PC-3 (cell line): ENCODE measurements around the gene THUMPD2. TPM values are rescaled to one million over a fixed set of nuclear protein-coding genes. Genes with fewer than 3 reads are reported as not detected.
A peak's percentile ranks its signal among the peaks of the same experiment; 100 is the strongest.

Source experiments
- ATAC-seq: fragments of 200-7000 bp; cut with Tn5 transposase; 2 replicates; pipeline ENCODE4 v1.9.1; 2020; ENCODE audit warnings: mild to moderate bottlenecking, moderate library complexity
- BruUV-seq: library from RNA; stranded (reverse); fragments of 400-500 nt; replicated peaks from 2 replicates; lab custom pipeline; 2021; lab: Mats Ljungman, UMichigan
- CTCF ChIA-PET: fragments of 300-600 bp; sonication (Branson Sonifier 250); formaldehyde crosslinking; loops from one replicate; lab custom pipeline; 2022; ENCODE audit warnings: antibody characterized with exemption; lab: Charles Lee
- POLR2A ChIA-PET: fragments of 300-600 bp; sonication (Branson Sonifier 250); formaldehyde crosslinking; loops from one replicate; lab custom pipeline; 2022; ENCODE audit warnings: antibody characterized with exemption; ENCODE audit not compliant: unreplicated experiment; lab: Charles Lee
- DNase-seq: peaks from one replicate; pipeline ENCODE4 v3.0.0-alpha.2; 2015
- H2AFZ ChIP-seq: fragments of 300-600 bp; sonication (generic); 2 replicates; pipeline ENCODE4 v1.6.0; 2016; ENCODE audit warnings: antibody characterized with exemption, low read length
- H3F3A ChIP-seq: fragments of 300-600 bp; sonication (generic); one replicate; pipeline ENCODE4 v1.6.0; 2017; ENCODE audit warnings: antibody characterized with exemption, low read length, control low read depth, mild to moderate bottlenecking; ENCODE audit not compliant: unreplicated experiment
- H3K27ac ChIP-seq: fragments of 300-600 bp; sonication (generic); 2 replicates; pipeline ENCODE4 v1.5.1; 2016; ENCODE audit warnings: mild to moderate bottlenecking, low read length
- H3K27me3 ChIP-seq: fragments of 300-600 bp; sonication (generic); 2 replicates; pipeline ENCODE4 v1.6.1; 2016; ENCODE audit warnings: low read length, mixed read lengths
- H3K36me3 ChIP-seq: fragments of 300-600 bp; sonication (generic); 2 replicates; pipeline ENCODE4 v1.6.1; 2016; ENCODE audit warnings: low read depth, mixed run types, low read length, mixed read lengths
- H3K4me1 ChIP-seq: fragments of 300-600 bp; sonication (generic); 2 replicates; pipeline ENCODE4 v1.5.1; 2016; ENCODE audit warnings: low read length; ENCODE audit not compliant: insufficient read depth
- H3K4me2 ChIP-seq: fragments of 300-600 bp; sonication (generic); 2 replicates; pipeline ENCODE4 v1.6.0; 2016; ENCODE audit warnings: low read length
- H3K4me3 ChIP-seq: fragments of 300-600 bp; sonication (generic); 2 replicates; pipeline ENCODE4 v1.5.1; 2016; ENCODE audit warnings: mild to moderate bottlenecking, low read length, mixed read lengths
- H3K79me2 ChIP-seq: fragments of 300-600 bp; sonication (generic); 2 replicates; pipeline ENCODE4 v1.6.1; 2017; ENCODE audit warnings: low read length, mixed read lengths
- H3K9ac ChIP-seq: fragments of 300-600 bp; sonication (generic); 2 replicates; pipeline ENCODE4 v1.6.0; 2016; ENCODE audit warnings: mild to moderate bottlenecking, low read length
- H3K9me2 ChIP-seq: fragments of 300-600 bp; sonication (generic); replicated peaks from 2 replicates; pipeline ENCODE4 v1.6.1; 2016; ENCODE audit warnings: mixed run types, low read length, mixed read lengths
- H3K9me3 ChIP-seq: fragments of 300-600 bp; sonication (generic); 2 replicates; pipeline ENCODE4 v1.6.1; 2016; ENCODE audit warnings: low read length, mixed read lengths
- H4K20me1 ChIP-seq: fragments of 300-600 bp; sonication (generic); 2 replicates; pipeline ENCODE4 v1.6.1; 2016; ENCODE audit warnings: low read length, mixed read lengths
- CTCF ChIP-seq: fragments of 300-600 bp; sonication (generic); conservative IDR thresholded peaks from 2 replicates; pipeline ENCODE4 v1.5.1; 2017; ENCODE audit warnings: antibody characterized with exemption, low read depth, mild to moderate bottlenecking, low read length
- EZH2 ChIP-seq: fragments of 300-600 bp; sonication (generic); IDR thresholded peaks from one replicate; pipeline ENCODE4 v1.6.1; 2017; ENCODE audit warnings: antibody characterized with exemption, mild to moderate bottlenecking, low read length; ENCODE audit not compliant: unreplicated experiment
- EZH2phosphoT487 ChIP-seq: fragments of 300-600 bp; sonication (generic); IDR thresholded peaks from 2 replicates; pipeline ENCODE4 v1.6.1; 2018; ENCODE audit warnings: mild to moderate bottlenecking, antibody characterized with exemption, low read length, borderline replicate concordance
- intact Hi-C: fragments of 100-400 bp; cut with micrococcal nuclease; formaldehyde crosslinking; loops from 2 replicates; pipeline ENCODE4 v1.9.0; 2023
- total RNA-seq: library from RNA; depleted of rRNA; stranded (reverse); fragments of >200 nt; gene quantifications from 2 replicates; pipeline ENCODE4 v1.2.3, GENCODE V29; 2014

Gene THUMPD2
- total RNA-seq, 1 experiment from 2014 or later, result 10.2 TPM

GRCh38 chr2:39732482-39732881, 46.6 kb downstream of the THUMPD2 start:
- intact Hi-C loops, result no loop called here
- no TSS peak for BruUV-seq
- Histone ChIP-seq H3K36me3 (peaks cover 21% of the 10 kb centered on the region), H3K27me3 (no peaks in the 10 kb centered on the region), H3K4me1 (0 out of 2 replicates have a peak, but pooled peaks cover 1% of the 10 kb centered on the region), H3K9ac (no peak overlapping the region), H4K20me1 (no peaks in the 10 kb centered on the region), H3K4me3 (no peak overlapping the region), H3K27ac (no peak overlapping the region), H3K9me2 (no peaks in the 10 kb centered on the region), H3K4me2 (no peak overlapping the region), H3K9me3 (no peaks in the 10 kb centered on the region), H3F3A (no peaks in the 10 kb centered on the region), H2AFZ (no peak overlapping the region), H3K79me2 (no peaks in the 10 kb centered on the region)
- CTCF ChIA-PET, result no interaction called here
- no peak for DNase-seq
- TF ChIP-seq CTCF, result no peak
- no peak for TF ChIP-seq EZH2phosphoT487
- no peak for TF ChIP-seq EZH2
- POLR2A ChIA-PET, result no interaction called here
- ATAC-seq, result no peak

- Histone ChIP-seq H3K9ac (no peak overlapping the region), H4K20me1 (no peaks in the 10 kb centered on the region), H3K36me3 (peaks cover 14% of the 10 kb centered on the region), H3K27me3 (no peaks in the 10 kb centered on the region), H3F3A (no peaks in the 10 kb centered on the region), H2AFZ (no peak overlapping the region), H3K4me1 (no peaks in the 10 kb centered on the region; the same call in 1 of the 2 replicates), H3K4me2 (no peak overlapping the region), H3K4me3 (no peak overlapping the region), H3K9me2 (no peaks in the 10 kb centered on the region), H3K27ac (no peak overlapping the region), H3K79me2 (no peaks in the 10 kb centered on the region), H3K9me3 (no peaks in the 10 kb centered on the region)
- intact Hi-C loops, result no loop called here
- ChIA-PET CTCF (no interaction called here), POLR2A (no interaction called here)
- DNase-seq (peak; percentile 18), ATAC-seq (peak; percentile 21)
- TF ChIP-seq EZH2phosphoT487, result no peak
- no peak for TF ChIP-seq EZH2
- TF ChIP-seq CTCF, result no peak
- BruUV-seq, result no TSS peak
These were observed 47.5 kb downstream of the THUMPD2 start for GRCh38 chr2:39731546-39731945.

GRCh38 chr2:39730685-39731302, 48.3 kb downstream of the THUMPD2 start:
- H3K9me3 ChIP-seq, result no peaks in the 10 kb centered on the region
- ATAC-seq, result peak; percentile 74
- H3K4me2 ChIP-seq, result no peak overlapping the region
- H3K9ac ChIP-seq, result no peak overlapping the region
- H3K36me3 ChIP-seq, result peaks cover 6% of the 10 kb centered on the region
- POLR2A ChIA-PET, result no interaction called here
- H3F3A ChIP-seq, result no peaks in the 10 kb centered on the region
- H3K4me1 ChIP-seq, result peaks cover 4% of the 10 kb centered on the region
- BruUV-seq, result no TSS peak
- no peaks in the 10 kb centered on the region for H4K20me1 ChIP-seq
- TF ChIP-seq EZH2, result no peak
- TF ChIP-seq EZH2phosphoT487, result no peak
- peak; percentile 85 for TF ChIP-seq CTCF
- CTCF ChIA-PET, result interaction anchor here (0.6 to 1.6 kb wide), 5 partner anchors 10 to 236 kb away, joined by 3 to 10 read pairs (median 4); no protein-coding TSS in a partner anchor
- H3K9me2 ChIP-seq, result no peaks in the 10 kb centered on the region
- intact Hi-C loops, result loop anchor here (1.0 kb wide), 2 partner anchors 33 to 137 kb away; no protein-coding TSS in a partner anchor
- DNase-seq, result peak; percentile 66
- no peak overlapping the region for H3K4me3 ChIP-seq
- no peak overlapping the region for H3K27ac ChIP-seq
- no peaks in the 10 kb centered on the region for H3K27me3 ChIP-seq
- no peak overlapping the region for H2AFZ ChIP-seq
- H3K79me2 ChIP-seq, result no peaks in the 10 kb centered on the region
